PFSK-1 (cell line): ENCODE results near the gene ARHGAP27.

ENCODE experiments used
- FOXP2 ChIP-seq: optimal IDR thresholded peaks from 2 replicates; pipeline ENCODE3; 2011; ENCODE audit warnings: borderline replicate concordance, control low read depth, inconsistent platforms; ENCODE audit not compliant: insufficient read depth; ENCODE audit errors: extremely low read length, extremely low read depth
- POLR2AphosphoS5 ChIP-seq: IDR thresholded peaks from 2 replicates; pipeline ENCODE4 v1.6.1; 2012; ENCODE audit warnings: low read depth, mild to moderate bottlenecking, control low read depth, low read length, moderate library complexity
- REST ChIP-seq, 2 experiments: IDR thresholded peaks; 2 replicates each; pipeline versions ENCODE4 v1.6.1 to v1.8.0; 2011 to 2012; ENCODE audit warnings: low read depth in 2 of 2, low read length in 2 of 2, control low read depth in 1 of 2, inconsistent platforms in 1 of 2, mild to moderate bottlenecking in 1 of 2, moderate library complexity in 1 of 2; ENCODE audit not compliant: insufficient read depth in 1 of 2
- SIN3A ChIP-seq: IDR thresholded peaks from 2 replicates; pipeline ENCODE4 v1.6.1; 2012; ENCODE audit warnings: mild to moderate bottlenecking, low read length, moderate library complexity, borderline replicate concordance; ENCODE audit not compliant: insufficient read depth
- TAF1 ChIP-seq: IDR thresholded peaks from 2 replicates; pipeline ENCODE4 v1.6.1; 2012; ENCODE audit warnings: low read length, control low read depth, borderline replicate concordance; ENCODE audit not compliant: insufficient read depth

- no peak for TF ChIP-seq POLR2AphosphoS5
- no peak for TF ChIP-seq TAF1
- TF ChIP-seq SIN3A: no peak
- no peak for TF ChIP-seq REST (IDR thresholded peaks at IDR 0.05; ENCODE audit: insufficient read depth in 1 of 2, low read depth in 2 of 2, low read length in 2 of 2)
- no peak for TF ChIP-seq FOXP2
Observed at GRCh38 chr17:45394091-45394490, 38.6 kb downstream of the ARHGAP27 start.
